ENCODE results near the gene PNISR.

The PNISR gene

DNA sequence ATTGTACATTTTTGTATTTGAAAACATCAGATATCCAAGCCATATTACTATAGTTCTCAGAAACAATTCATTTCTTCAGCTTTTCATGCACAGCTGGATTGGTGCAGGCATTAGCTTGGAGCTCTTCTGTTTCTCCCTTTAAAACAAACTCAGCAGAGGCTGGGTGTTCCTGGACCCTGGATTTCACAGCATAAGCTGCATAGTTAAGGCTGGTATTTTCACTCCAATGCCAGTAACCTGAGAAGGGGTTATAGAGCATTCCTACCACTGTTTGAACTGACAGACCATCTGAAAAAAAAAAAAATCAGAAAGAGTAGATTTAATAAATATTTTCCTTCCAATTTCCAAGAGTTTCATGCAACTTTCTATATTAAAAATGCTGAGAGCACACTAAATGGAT lies 55.6 kb downstream of the PNISR start:
- no peak for DNase-seq (ENCODE audit: extremely low read depth, low read depth)
- TF ChIP-seq, protein P1, sequence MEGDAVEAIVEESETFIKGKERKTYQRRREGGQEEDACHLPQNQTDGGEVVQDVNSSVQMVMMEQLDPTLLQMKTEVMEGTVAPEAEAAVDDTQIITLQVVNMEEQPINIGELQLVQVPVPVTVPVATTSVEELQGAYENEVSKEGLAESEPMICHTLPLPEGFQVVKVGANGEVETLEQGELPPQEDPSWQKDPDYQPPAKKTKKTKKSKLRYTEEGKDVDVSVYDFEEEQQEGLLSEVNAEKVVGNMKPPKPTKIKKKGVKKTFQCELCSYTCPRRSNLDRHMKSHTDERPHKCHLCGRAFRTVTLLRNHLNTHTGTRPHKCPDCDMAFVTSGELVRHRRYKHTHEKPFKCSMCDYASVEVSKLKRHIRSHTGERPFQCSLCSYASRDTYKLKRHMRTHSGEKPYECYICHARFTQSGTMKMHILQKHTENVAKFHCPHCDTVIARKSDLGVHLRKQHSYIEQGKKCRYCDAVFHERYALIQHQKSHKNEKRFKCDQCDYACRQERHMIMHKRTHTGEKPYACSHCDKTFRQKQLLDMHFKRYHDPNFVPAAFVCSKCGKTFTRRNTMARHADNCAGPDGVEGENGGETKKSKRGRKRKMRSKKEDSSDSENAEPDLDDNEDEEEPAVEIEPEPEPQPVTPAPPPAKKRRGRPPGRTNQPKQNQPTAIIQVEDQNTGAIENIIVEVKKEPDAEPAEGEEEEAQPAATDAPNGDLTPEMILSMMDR (IDR thresholded peaks at IDR 0.05; ENCODE audit: low read depth, low read length) = no peak

DNA sequence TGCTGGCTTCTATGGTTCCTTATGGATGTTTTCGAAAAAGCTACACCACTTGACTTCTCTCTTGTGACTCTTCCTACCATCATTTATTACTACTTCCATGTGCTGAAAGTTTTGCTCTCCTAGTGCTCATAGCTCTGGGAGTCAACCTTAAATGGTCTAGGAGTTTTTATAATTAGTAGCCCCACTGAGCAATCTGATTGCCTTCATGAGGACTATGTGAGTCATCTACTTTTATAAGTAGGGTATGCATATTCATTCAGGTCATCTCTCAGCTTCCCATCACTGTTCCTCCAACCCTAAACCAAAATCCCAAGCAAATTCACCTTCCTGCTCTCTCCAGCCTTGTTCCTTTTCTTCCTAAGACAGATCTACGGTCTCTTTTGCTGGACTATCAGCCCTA lies 58.3 kb downstream of the PNISR start:
- TF ChIP-seq, protein P1 (IDR thresholded peaks at IDR 0.05; ENCODE audit: low read depth, low read length) = no peak
- DNase-seq (ENCODE audit: extremely low read depth, low read depth) = no peak

DNA sequence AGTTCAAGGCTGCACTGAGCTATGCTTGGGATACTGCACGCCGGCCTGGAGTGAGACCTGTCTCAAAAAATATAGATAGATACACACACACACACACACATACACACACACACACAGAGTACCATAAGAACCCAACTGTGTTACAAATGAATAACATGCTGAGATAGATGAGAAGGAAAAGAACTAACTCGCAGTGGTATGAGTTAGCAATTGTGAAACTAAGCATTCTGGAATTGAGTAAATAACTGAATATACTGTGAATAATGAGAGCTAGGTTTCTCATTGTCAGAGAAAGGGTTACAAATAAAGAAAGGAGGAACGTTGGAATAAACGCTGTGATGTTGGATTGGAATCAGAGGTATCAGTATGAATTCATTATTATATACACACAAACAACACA lies 61.1 kb downstream of the PNISR start:
- DNase-seq (ENCODE audit: extremely low read depth, low read depth) = no peak
- TF ChIP-seq, protein P1 (IDR thresholded peaks at IDR 0.05; ENCODE audit: low read depth, low read length) = no peak

DNA sequence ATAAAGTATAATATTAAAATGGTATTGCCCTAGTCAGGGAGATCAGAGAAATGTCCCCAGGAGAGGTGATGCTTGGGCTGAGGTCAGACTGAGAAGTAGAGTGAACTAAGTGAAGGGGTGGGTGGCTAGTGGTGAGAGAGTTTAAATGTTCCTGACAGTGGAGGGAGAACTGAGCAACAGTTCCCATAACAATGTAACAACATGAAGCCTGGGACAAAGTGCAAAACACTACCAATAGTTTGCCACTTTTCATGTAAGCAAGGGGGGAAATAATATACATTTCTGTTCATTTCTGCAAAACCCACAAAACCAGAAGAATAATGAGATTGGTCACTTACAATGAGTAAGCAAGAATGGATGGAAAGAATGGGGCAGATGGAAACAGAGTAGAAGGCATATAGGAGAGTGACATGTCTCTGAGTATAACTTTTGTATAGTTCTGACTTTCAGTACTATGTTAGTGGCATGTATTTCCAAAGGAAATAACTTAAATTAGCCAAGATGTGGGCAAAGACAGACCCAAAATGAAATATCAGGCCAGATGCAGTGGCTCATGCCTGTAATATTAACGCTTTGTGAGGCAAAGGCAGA lies 62.3 kb downstream of the PNISR start:
- no peak for DNase-seq (ENCODE audit: extremely low read depth, low read depth)
- TF ChIP-seq, protein P1 (IDR thresholded peaks at IDR 0.05; ENCODE audit: low read depth, low read length) = no peak

DNA sequence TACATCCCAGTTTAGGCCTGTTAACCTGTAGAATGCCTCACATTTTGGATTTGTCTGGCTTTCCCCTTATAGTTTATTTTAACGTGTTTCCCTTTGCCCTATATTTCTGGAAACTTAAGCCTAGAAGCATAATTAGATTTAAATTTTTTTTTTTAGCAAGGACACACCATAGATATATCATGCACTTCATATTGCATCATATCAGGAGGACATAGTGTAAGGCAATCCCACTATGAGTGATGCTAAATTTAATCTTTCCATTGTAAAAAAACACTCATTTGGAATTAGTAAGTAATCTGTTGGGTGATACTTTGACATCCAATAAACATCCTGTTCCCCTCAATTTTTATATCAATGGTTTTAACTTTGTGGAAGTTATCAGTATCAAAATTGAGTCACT lies 65.3 kb downstream of the PNISR start:
- TF ChIP-seq, protein P1 (IDR thresholded peaks at IDR 0.05; ENCODE audit: low read depth, low read length) = no peak
- DNase-seq (ENCODE audit: extremely low read depth, low read depth) = no peak

DNA sequence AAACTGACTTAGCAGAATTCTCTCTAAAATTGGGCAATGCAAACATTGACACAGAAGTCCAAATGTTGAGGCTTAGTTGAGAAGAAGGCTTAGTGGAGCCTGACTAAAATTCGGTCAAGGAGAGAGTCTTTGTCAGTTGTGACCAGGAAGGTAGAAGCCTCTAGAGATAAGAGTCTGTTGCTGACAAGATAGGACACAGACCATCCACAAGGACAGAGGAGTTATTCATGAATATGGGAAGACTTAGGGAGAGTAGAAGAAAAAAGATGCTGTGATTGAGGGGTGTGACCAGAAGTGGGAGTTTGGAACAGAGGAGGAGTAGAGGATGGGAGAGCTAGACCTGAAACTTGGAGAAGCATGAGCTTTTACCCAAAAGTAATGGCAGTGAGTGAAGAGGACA lies 68.5 kb downstream of the PNISR start:
- TF ChIP-seq, protein P1 (IDR thresholded peaks at IDR 0.05; ENCODE audit: low read depth, low read length) = no peak
- DNase-seq (ENCODE audit: extremely low read depth, low read depth) = no peak

DNA sequence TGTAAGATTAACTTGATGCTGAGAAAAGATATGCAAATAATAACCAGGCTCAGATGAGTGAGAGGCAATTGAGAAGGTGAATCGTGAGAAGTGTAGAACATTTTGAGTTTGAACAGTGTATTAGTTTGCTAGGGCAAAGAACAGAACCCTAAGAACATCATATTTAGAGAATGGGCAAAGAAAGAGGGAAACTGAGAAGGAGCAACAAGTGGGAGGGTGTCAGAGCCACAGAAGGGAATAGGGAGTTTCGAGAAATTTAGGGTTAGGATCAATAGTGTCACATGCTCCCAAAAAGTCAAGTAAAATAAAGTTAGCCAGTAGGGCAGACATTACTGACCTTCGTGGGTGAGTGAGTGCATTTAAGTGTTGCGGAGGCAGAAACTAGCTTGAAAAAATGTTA lies 70.1 kb downstream of the PNISR start:
- no peak for DNase-seq (ENCODE audit: extremely low read depth, low read depth)
- TF ChIP-seq, protein P1 (IDR thresholded peaks at IDR 0.05; ENCODE audit: low read depth, low read length) = no peak
